Gastrocnemius medialis (tissue), 4 donors: Measurements from ENCODE around the gene MYL6. TPM values are rescaled to one million over a fixed set of nuclear protein-coding genes. Genes with fewer than 3 reads are reported as not detected.
A peak's percentile ranks its signal among the peaks of the same experiment; 100 is the strongest.

Experiments
- ATAC-seq, 2 donors: fragments of 150-250 bp; one replicate each; pipeline ENCODE4 v1.9.1; 2016
- DNase-seq, 2 donors: peaks; one replicate each; pipeline ENCODE4 v3.0.0-alpha.2; 2019
- H3K27ac ChIP-seq, 4 donors: fragments of 200-600 bp; sonication (generic); 1 replicate in 1 of 4; 2 replicates in 3 of 4; pipeline ENCODE4 v1.5.1; 2016 to 2018; ENCODE audit warnings: mild to moderate bottlenecking in 2 of 4, moderate library complexity in 1 of 4
- H3K27me3 ChIP-seq, 3 donors: fragments of 200-600 bp; sonication (generic) in 2 of 3; 1 replicate in 1 of 3; 2 replicates in 2 of 3; pipeline versions ENCODE4 v1.5.1 to v1.6.0; 2016 to 2019; ENCODE audit warnings: mild to moderate bottlenecking in 1 of 3, moderate library complexity in 1 of 3
- H3K36me3 ChIP-seq, 2 donors: fragments of 200-600 bp; sonication (generic) in 1 of 2; one replicate each; pipeline ENCODE4 v1.5.1; 2017 to 2018
- H3K4me1 ChIP-seq, 2 donors: fragments of 200-600 bp; sonication (generic) in 1 of 2; one replicate each; pipeline ENCODE4 v1.5.1; 2016 to 2017; ENCODE audit warnings: mild to moderate bottlenecking in 2 of 2
- H3K4me3 ChIP-seq, 4 donors: fragments of 200-600 bp; sonication (generic) in 3 of 4; 1 replicate in 1 of 4; 2 replicates in 3 of 4; pipeline ENCODE4 v1.5.1; 2016 to 2019; ENCODE audit warnings: mild to moderate bottlenecking in 2 of 4
- H3K9me3 ChIP-seq, 3 donors: fragments of 200-600 bp; sonication (generic) in 2 of 3; 1 replicate in 1 of 3; 2 replicates in 2 of 3; pipeline ENCODE4 v1.5.1; 2016 to 2019
- POLR2A ChIP-seq, 2 donors: fragments of 450-650 bp; IDR thresholded peaks; one replicate each; pipeline ENCODE4 v1.6.1; 2017; ENCODE audit warnings: antibody characterized with exemption in 2 of 2, mild to moderate bottlenecking in 2 of 2, moderate library complexity in 2 of 2
- in situ Hi-C, 4 donors: fragments of 200-750 bp; cut with MboI; loops; one replicate each; pipeline versions ENCODE4 v1.15.0 to v1.8.0; 2017; ENCODE audit warnings: low sequenced_read_pairs in 4 of 4
- intact Hi-C: fragments of 100-400 bp; cut with DNase I; formaldehyde crosslinking; loops from one replicate; pipeline ENCODE4 v1.15.1; 2023; ENCODE audit warnings: low total_unique reads
- total RNA-seq, 4 donors: library from RNA; depleted of rRNA; stranded (reverse); fragments of >200 nt; gene quantifications; one replicate each; pipeline versions ENCODE4 v1.1.0 to v1.2.3, GENCODE V29; 2016
- TF ChIP-seq, protein P1 (sequence below), 5 experiments: fragments of 450-650 bp in 3 of 5; fragments of 200-600 bp in 2 of 5; sonication (generic) in 2 of 5; IDR thresholded peaks in 4 of 5; conservative IDR thresholded peaks in 1 of 5; 1 replicate in 4 of 5; 2 replicates in 1 of 5; pipeline ENCODE4 v1.5.1; 2016 to 2019; ENCODE audit warnings: antibody characterized with exemption in 5 of 5, mild to moderate bottlenecking in 3 of 5, moderate library complexity in 3 of 5

MYL6 gene
- total RNA-seq, 4 donors from 2014 or later, result 159 to 324 (median 202) TPM

DNA sequence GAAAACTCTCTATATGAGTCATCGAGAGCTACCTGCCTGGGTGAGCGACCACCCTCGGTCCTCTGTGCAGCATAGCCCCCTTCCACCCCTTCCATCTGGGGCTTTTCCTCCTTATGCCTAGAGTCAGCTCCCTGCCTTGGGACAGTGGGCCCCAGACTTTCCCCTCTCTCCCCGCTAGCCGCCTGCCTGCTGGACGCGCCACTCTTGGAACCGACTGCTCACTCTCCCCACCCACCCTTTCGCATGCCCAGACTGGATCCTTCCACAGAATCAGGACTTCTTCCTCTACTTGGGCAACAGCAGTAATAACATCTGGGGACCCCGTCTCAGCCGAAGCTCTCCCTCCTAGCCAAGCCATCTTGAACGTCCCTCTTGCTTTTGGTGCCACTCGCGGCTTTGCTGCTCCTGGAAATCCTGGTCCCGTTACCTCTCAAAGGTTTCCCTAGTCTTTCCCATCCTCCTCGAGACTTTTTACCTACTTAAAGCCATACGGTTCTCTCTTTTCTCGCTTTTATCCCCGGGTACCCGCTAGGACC is 29.4 kb upstream of the MYL6 start:
- peaks cover 44 to 46% of the 10 kb centered on the region in 2 donors for H3K4me1 ChIP-seq
- in situ Hi-C loops, result loop anchor here in 3 of 4 donors (5.0 to 10.0 kb wide), 2 partner anchors 56 to 59 kb away; partner anchors contain the start of gene SMARCC2 (in 3 of the 3)
- intact Hi-C loops, result loop anchor here (1.0 kb wide), 1 partner anchor 24 kb away; the partner anchor contains the start of gene MYL6B

DNA sequence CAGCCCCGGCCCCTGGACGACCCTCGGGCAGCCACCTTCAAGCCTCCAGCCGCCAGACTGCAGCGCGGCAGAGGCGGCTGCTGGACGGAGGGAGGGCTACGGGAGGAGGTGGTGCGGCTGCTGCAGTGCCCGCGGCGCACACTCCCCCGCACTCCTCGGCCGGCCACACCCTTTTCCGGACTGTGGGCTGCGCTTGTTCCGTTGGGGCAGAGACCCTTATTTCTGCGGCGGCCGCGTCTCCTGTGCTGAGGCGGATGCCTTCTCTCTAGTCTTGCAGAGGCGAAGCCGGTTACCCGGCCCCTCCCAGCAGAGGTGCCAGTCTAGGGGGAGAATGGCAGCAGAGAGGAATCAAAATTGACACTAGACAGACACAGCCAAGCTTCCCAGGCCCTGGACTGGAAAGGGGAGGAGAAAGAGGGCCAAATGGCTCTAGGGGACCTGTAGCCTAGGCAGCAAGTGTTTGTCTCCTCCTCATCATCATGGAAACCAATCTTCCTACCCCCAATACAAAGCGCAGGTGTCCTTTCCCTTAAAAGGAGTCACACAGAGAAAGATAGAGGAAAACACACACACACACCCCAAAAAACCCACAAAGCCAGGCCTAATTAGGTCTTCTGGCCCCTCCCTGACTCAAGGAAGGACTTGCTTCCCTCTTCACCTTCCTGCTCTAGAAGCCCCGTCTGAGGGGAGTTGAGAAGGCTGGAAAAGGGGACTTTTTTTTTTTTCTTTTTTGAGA is 28.8 kb upstream of the MYL6 start:
- Histone ChIP-seq H3K27ac (peak overlapping the region; percentile 92 to 99 (median 98)), H3K4me1 (peaks cover 41 to 42% of the 10 kb centered on the region in 2 donors), H3K4me3 (peak overlapping the region; percentile 71 to 95 (median 88)), H3K36me3 (peaks cover 0 to 41% of the 10 kb centered on the region in 2 donors), H3K27me3 (no peaks in the 10 kb centered on the region), H3K9me3 (no peaks in the 10 kb centered on the region)
- TF ChIP-seq POLR2A (IDR thresholded peaks at IDR 0.05), result peak in 1 of 2 donors; percentile 57
- TF ChIP-seq, protein P1, sequence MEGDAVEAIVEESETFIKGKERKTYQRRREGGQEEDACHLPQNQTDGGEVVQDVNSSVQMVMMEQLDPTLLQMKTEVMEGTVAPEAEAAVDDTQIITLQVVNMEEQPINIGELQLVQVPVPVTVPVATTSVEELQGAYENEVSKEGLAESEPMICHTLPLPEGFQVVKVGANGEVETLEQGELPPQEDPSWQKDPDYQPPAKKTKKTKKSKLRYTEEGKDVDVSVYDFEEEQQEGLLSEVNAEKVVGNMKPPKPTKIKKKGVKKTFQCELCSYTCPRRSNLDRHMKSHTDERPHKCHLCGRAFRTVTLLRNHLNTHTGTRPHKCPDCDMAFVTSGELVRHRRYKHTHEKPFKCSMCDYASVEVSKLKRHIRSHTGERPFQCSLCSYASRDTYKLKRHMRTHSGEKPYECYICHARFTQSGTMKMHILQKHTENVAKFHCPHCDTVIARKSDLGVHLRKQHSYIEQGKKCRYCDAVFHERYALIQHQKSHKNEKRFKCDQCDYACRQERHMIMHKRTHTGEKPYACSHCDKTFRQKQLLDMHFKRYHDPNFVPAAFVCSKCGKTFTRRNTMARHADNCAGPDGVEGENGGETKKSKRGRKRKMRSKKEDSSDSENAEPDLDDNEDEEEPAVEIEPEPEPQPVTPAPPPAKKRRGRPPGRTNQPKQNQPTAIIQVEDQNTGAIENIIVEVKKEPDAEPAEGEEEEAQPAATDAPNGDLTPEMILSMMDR (IDR thresholded peaks at IDR 0.05 in 4 of 5, conservative IDR thresholded peaks at IDR 0.05 in 1 of 5), result no peak
- DNase-seq (peak; percentile 28 to 57), ATAC-seq (peak; percentile 8 to 12)
- intact Hi-C loops, result no loop called here
- in situ Hi-C loops, result loop anchor here in 3 of 4 donors (5.0 to 10.0 kb wide), 2 partner anchors 55 to 58 kb away; partner anchors contain the start of gene SMARCC2 (in 3 of the 3)

More for the DNA sequence above, 29.4 kb upstream of the MYL6 start:
- Histone ChIP-seq H3K9me3 (no peaks in the 10 kb centered on the region), H3K4me3 (peak overlapping the region; percentile 71 to 95 (median 88)), H3K27ac (peak overlapping the region; percentile 92 to 99 (median 98)), H3K36me3 (peaks cover 0 to 35% of the 10 kb centered on the region in 2 donors), H3K27me3 (no peaks in the 10 kb centered on the region)
- ATAC-seq, result peak; percentile 7 to 8
- DNase-seq, result peak in 1 of 2 donors; percentile 39
- TF ChIP-seq, protein P1 (IDR thresholded peaks at IDR 0.05 in 4 of 5, conservative IDR thresholded peaks at IDR 0.05 in 1 of 5), result no peak
- TF ChIP-seq POLR2A (IDR thresholded peaks at IDR 0.05), result no peak

DNA sequence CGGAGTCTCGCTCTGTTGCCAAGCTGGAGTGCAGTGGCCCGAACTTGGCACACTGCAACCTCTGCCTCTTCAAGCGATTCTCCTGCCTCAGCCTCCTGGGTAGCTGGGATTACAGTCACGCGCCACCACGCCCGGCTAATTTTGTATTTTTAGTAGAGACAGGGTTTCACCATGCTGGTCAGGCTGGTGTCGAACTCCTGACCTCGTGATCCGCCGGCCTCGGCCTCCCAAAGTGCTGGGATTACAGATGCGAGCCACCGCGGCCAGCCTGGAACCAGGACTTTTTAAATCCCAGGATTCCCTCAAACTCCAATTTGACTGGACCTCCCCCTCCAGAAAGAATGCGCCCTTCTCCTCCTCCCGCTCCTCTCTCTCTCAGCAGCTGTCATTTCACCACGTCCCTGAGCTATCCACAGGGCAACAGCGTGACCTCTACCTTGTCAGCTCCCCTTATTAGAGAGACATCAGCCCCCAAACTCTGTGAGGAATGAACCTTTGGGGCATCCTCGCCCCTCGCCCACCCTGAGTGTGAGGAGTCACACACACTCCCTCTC is 28.1 kb upstream of the MYL6 start:
- ATAC-seq (no peak), DNase-seq (peak; percentile 44 to 68)
- Histone ChIP-seq H3K9me3 (no peaks in the 10 kb centered on the region), H3K27ac (peak overlapping the region; percentile 92 to 99 (median 98)), H3K36me3 (peaks cover 0 to 48% of the 10 kb centered on the region in 2 donors), H3K4me1 (peaks cover 36 to 38% of the 10 kb centered on the region in 2 donors), H3K27me3 (no peaks in the 10 kb centered on the region), H3K4me3 (peak overlapping the region; percentile 71 to 95 (median 88))
- in situ Hi-C loops (loop anchor here in 3 of 4 donors (5.0 to 10.0 kb wide), 2 partner anchors 55 to 57 kb away; partner anchors contain the start of gene SMARCC2 (in 3 of the 3)), intact Hi-C loops (no loop called here)
- TF ChIP-seq POLR2A (IDR thresholded peaks at IDR 0.05), result peak; percentile 40 to 75
- TF ChIP-seq, protein P1 (IDR thresholded peaks at IDR 0.05 in 4 of 5, conservative IDR thresholded peaks at IDR 0.05 in 1 of 5), result no peak

DNA sequence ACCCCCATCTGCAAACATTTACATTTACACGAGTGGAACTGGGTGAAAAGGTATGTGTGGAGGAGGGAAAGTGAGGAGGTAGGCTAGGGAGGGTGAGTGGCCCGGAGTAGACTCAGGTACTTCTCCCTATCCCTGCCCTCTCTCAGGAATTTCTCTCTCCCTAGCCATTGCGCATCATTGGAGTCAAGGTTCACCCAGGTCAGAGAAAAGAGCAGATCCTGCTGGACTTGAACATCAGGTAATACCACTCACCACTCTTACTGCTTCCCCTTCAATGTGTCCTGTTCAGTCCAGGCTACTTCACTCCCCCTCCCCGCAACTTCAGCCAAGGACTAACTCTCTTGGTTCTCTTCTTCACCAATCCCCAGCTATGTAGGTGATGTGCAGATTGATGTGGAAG is 27.3 kb upstream of the MYL6 start:
- in situ Hi-C loops (no loop called here), intact Hi-C loops (no loop called here)
- DNase-seq (no peak), ATAC-seq (no peak)
- peak overlapping the region; percentile 92 to 99 (median 98) for H3K27ac ChIP-seq
- TF ChIP-seq, protein P1 (IDR thresholded peaks at IDR 0.05 in 4 of 5, conservative IDR thresholded peaks at IDR 0.05 in 1 of 5), result no peak
- no peak for TF ChIP-seq POLR2A (IDR thresholded peaks at IDR 0.05)
- no peak overlapping the region for H3K4me3 ChIP-seq
- peaks cover 29 to 30% of the 10 kb centered on the region in 2 donors for H3K4me1 ChIP-seq
- H3K9me3 ChIP-seq, result no peaks in the 10 kb centered on the region
- no peaks in the 10 kb centered on the region for H3K27me3 ChIP-seq
- peaks cover 0 to 56% of the 10 kb centered on the region in 2 donors for H3K36me3 ChIP-seq
